Activated naive CD4-positive, alpha-beta T cell treated with anti-CD3 and anti-CD28 coated beads, Interleukin-2, amount 50 U/mL, for 16 hours (primary cell): Measurements from ENCODE around the gene AKAP1.

Experiments used
- DNase-seq: peaks from one replicate; pipeline ENCODE4 v3.0.0-alpha.2; 2020

AKAP1 gene, protein sequence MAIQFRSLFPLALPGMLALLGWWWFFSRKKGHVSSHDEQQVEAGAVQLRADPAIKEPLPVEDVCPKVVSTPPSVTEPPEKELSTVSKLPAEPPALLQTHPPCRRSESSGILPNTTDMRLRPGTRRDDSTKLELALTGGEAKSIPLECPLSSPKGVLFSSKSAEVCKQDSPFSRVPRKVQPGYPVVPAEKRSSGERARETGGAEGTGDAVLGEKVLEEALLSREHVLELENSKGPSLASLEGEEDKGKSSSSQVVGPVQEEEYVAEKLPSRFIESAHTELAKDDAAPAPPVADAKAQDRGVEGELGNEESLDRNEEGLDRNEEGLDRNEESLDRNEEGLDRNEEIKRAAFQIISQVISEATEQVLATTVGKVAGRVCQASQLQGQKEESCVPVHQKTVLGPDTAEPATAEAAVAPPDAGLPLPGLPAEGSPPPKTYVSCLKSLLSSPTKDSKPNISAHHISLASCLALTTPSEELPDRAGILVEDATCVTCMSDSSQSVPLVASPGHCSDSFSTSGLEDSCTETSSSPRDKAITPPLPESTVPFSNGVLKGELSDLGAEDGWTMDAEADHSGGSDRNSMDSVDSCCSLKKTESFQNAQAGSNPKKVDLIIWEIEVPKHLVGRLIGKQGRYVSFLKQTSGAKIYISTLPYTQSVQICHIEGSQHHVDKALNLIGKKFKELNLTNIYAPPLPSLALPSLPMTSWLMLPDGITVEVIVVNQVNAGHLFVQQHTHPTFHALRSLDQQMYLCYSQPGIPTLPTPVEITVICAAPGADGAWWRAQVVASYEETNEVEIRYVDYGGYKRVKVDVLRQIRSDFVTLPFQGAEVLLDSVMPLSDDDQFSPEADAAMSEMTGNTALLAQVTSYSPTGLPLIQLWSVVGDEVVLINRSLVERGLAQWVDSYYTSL

DNA sequence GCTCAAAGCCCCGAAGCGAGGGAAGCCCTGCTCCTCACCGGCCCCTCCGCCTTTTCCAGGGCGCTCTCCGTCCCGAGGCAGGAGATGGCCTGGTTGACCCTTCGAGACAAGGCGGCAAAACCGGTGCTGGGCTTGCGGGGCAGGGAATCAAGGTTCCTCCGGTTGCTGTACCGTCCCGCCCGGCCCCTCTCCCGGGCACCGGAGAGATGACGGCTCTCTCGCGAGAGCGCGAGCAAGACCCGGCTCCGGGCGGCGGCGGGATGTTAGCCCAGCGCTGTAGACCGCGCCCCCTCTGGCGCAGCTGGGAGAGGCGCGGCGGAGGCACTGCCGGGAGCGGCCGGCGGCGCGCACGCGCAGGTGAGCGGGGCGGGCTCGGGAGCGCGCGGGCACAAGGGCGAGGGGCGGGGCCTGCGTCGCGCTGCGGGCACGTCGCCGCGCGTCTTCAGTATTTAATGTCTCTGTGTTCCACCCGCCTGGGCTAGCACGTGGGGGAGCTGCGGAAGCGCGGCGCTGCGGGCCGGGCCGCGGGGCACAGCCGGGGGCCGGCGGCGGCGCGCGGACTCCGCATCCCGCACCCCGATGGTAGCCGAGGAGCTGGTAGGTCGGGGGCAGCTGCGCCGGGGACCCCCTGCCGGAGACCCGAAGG, at the start of gene AKAP1:
AKAP1 (plus strand) TSS at position 445 of the 646 bp plus-strand sequence. CDS start 20,219 bp downstream, outside the sequence.
- peak; percentile 96 for DNase-seq

DNA sequence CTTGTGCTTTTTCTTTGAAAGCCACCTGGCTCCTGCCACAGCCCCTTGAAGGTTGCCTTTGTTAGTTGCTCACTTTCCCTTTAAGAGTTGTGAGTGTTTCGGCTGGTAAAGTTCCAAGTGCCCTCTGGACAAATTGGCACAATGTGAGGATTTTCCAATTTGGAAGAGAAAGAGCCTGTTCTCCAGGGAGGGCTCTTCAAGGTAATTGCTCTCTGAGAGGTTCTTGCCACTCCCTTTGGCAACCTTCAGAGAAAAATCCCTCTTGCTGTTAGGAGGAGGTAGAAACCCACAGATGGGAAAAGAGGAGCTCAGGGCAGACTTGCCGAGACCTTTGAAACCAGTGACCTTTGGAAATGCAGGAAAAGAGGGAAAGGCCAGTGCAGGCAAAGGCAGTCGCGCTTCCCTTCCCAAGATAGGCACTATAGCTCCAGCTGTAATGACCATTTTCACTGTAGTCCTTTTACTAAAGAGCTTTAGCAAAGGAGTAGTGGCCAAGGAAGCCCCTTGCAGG, 49.0 kb upstream of the AKAP1 start:
- DNase-seq, result no peak

DNA sequence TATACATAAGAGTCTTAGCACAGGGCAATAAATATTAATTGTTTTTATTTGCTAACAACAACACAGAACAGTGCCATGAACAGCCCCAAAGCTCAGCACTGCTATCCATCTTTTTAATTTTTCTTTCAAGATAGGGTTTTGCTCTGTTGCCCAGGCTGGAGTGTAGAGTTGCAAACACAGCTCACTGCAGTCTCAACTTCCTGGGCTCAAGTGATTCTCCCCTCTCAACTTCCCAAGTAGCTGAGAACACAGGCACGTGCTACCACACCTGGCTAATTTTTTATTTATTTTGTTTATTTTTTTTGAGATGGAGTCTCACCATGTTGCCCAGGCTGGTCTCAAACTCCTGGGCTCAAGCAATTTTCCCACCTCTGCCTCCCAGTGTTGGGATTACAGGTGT, 47.6 kb upstream of the AKAP1 start:
- no peak for DNase-seq

DNA sequence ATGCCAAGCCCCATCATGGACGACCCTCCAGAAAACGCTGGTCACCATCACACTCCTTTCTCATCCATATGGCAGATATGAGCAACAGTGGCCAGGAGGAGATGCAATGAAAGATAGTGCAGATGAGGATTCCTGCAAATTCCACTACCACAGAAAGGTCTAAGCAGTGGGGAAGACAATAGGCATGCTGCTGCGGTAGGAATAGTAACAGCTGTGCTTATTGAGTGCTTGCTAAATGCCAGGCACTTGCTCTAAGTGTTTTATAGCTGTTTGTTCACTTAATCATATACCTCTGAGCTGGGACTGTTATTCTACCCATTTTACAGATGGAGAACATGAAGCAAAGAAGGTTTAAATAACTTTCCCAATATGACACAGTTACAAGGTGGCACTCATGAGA, 46.6 kb upstream of the AKAP1 start:
- no peak for DNase-seq

DNA sequence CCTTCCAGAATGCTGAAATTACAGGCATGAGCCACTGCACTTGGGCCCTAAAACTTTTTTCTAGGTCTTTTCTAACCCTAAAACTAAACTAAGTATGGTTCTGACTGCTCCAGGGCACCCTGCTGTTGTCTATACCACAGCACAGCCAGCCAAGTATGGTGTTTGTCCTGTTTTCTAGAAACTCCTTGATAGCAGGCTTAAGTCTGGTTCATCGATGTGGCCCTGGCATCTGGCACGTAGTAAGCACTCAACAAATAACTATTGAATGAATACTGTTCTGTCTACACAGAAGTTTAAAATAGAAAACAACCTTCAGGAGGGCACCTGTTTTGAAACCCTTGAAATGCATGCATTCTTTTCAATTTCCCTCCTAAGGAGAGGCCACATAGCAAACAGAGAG, 44.5 kb upstream of the AKAP1 start:
- DNase-seq, result no peak

DNA sequence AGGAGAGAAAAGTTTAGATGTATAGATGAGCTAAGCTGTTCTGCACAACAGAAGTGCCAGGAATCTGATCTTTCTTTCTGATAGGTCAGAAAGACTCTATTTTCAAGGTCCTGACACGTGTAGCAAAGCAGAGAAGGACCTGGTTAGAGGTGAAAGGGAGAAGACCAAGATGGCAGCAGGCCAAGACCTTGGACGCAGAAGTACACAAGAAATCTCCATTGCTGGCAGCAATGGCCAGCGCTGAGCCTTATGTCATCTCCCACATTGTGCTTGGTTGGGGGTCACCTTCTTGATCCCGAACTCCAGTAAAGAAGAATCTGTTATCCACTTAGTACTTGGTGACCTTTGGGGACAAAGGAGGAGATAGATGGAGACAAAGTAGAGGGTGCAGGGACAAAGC, 41.8 kb upstream of the AKAP1 start:
- DNase-seq, result no peak

DNA sequence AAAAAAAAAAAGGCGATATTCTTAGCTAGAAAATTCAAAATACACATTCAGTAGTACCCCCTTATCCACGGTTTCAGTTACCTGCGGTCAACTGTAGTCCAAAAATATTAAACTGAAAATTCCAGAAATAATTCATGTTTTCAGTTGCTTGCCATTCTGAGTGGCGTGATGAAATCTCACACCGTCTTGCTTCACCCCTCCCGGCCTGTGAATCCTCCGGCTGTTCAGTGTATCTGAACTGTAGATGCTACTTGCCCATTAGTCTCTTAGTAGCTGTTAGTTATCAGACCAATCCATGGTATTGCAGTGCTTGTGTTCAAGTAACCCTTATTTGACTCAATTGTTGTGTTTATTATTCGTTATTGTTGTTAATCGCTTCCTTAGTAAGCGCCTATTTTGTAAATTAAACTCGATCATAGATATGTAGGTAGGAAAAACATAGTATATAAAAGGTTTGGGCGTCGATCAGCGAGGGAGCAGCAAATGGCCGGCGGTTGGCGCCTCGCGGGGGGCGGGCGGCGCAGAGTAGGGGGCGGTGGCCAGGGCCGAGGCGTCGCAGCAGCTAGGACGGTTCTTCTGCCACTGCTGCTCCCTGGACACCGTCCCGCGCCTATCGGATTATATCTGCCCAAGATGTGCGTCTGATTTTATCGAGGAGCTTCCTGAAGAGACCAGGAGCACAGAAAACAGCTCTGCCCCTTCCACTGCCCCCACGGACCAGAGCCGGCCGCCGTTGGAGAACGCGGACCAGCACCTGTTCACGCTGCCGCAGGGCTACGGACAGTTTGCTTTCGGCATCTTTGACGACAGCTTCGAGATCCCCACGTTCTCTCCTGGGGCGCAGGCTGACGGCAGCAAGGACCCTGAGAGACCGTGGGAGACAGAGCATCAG, 39.8 kb upstream of the AKAP1 start:
- no peak for DNase-seq

DNA sequence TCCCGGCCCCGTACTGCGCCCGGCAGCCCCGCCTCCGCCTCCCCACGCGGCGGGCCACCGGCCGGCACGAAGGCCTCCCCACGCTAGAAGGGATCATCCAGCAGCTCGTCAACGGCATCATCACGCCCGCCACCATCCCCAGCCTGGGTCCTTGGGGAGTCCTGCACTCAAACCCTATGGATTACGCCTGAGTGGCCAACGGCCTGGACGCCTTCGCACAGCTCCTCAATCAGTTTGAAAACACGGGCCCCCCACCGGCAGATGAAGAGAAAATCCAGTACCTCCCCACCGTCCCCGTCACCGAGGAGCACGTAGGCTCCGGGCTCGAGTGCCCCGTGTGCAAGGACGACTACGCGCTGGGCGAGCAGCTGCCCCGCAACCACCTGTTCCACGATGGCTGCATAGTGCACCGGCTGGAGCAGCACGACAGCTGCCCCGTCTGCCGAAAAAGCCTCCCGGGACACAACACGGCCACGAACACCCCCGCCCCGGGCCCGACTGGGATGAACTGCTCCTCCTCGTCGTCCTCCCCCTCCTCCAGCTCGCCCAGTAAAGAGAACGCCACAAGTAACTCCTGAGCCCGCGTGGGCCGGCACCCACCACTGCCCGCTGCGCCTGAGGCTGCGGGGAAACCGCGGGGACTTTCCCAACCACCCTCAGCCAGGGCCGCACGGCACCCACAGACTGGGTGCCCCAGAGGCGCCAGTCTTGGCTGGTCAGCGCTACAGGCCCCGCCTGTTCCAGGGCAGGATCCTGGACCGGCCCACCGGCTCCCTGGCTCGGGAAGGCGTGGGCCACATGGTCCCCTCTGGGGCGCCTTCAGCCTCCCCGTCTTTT, 39.0 kb upstream of the AKAP1 start:
- DNase-seq, result peak; percentile 29

DNA sequence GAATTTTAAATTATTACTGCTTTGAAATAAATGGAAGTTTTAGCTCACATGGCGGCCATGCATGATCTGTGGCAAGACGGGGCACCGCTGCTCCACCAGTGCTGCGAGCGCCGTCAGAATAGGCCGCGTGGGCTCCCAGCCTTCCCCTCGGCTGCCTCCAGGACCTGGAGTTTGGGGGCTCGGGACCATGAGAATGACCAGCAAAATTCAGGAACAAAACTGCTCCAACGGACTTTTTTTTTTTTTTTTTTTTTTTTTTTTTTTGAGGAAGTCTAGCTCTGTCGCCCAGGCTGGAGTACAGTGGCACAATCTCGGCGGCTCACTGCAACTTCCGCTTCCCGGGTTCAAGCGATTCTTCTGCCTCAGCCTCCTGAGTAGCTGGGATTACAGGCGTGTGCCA, 38.3 kb upstream of the AKAP1 start:
- DNase-seq, result no peak

DNA sequence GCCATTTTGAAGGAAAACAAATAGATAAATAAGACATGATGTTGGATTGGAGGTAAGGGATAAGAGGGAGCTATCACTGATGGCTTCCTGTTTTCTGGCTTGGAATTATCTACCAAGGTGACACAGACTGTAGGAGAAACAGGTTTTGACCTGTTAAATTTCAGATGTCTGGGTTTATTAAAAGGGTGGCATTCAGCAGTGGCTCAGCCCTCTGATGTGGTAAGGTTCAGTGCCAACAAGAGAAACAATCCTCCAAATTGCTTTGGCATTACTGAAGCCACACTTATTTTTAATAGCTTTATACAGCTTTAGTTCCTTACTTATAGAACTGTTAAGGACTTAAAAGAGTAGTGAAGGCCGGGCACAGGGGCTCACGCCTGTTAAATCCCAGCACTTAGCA, 37.0 kb upstream of the AKAP1 start:
- no peak for DNase-seq

DNA sequence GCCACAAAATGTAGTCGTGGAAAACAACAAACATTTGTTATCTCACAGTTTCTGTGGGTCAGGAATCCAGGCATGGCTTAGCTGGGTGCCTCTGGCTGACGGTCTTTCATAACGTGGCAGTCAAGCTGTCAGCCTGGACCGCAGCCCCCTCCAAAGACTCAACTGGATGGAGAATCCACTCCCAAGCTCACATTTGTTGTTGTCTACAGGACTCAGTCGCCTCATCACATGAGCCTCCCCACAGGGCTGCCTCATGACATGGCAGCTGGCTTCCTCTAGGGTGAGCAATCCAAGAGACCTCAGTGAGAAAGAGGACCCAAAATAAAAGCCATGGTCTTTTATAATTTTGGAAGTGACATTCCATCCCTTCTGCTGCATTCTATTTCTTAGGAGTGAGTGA, 34.7 kb upstream of the AKAP1 start:
- DNase-seq, result no peak

DNA sequence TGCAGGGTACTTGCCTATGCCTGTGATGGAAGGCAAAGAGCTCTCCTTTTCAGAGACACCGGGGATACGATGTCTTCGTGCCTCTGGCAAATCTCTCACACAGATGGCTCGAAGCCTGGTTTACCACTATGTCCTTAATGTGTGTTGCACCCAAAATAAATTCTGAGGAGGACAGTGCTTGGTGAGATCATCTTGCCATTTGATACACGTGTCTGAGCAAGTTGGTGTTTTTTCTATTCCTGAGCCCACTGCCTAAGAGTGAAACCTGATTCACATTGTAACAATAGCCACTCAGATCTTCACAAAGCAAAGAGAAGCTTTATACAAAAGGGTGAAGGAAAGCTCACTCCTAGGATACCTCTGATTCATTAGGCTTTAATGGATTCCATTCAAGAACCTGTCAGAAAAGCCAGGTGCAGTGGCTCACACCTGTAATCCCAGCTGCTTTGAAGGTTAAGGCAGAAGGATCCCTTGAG, 33.1 kb upstream of the AKAP1 start:
- no peak for DNase-seq

DNA sequence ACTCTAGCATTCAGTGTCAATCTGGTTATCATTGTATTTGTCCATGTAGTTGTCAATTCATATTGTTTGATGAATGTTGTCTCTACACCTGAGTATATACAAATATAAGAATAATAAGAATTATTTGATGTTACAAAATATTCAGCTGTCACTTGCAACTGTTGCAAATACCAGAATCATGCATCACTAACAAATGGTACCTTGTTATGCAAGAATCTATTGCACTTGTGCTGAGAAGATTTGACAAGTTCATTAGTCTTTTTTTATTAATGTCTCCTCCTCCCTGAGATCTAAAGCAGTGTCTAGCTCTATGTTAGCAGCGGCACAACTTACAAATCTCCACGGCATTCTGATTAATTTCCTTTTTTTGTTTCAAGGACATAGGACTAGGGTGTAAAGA, 22.2 kb upstream of the AKAP1 start:
- no peak for DNase-seq

DNA sequence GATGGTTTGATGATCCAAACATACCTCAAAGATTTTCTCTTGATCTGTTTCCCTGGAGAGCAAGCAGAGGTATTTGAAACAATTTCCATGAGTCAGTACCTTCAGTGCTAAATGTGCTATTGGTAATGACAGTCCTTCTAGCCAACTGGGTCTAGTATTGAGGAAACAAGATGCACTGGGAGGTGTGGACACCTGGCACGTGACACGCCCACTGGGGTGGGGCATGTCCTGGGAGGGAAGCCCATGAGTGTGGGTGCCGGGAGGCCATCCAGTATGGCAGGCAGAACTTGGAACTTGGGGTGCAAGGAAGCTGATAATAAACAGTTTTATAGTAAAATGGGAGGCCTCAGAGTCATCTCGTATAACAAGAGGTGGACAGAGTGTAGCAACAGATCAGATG, 17.9 kb upstream of the AKAP1 start:
- DNase-seq, result no peak

DNA sequence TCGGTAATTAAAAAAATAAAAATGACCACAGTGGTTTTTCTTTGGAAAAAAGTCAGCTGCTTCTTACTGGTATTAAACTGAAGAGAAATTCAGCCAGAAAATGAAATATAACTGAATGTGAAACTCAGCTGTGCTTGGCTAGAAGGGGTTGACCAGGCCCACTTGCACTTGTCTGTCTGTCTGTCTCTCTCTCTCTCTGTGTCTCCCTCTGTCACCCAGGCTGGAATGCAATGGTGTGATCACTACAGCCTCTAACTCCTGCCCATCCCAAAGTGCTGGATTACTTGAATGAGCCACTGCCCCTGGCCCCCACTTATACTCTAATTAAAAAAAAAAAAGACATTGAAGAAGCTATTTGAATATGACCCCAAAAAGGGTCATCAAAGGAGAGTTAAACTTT, 17.3 kb upstream of the AKAP1 start:
- no peak for DNase-seq

DNA sequence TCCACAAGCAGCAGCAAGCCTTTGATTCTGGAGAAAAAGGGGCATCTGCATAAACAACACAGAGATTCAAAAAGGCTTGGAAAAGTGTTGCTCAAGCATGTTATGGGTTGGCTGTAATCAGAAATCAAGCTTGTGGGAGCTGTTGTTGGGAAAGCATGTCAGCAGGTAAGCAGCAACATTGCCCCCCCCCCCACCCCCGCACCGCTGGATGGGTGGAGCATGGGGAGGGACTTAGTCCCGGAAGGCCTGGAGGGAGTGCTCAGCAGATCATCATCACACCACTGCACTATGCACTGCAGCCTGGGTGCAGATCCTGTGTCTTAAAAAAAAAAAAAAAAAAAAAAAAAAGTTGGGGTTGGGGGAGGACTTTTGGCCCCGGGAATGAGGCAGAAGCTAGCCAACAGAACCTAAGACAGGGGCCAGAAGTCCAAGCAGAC, 16.8 kb upstream of the AKAP1 start:
- no peak for DNase-seq

DNA sequence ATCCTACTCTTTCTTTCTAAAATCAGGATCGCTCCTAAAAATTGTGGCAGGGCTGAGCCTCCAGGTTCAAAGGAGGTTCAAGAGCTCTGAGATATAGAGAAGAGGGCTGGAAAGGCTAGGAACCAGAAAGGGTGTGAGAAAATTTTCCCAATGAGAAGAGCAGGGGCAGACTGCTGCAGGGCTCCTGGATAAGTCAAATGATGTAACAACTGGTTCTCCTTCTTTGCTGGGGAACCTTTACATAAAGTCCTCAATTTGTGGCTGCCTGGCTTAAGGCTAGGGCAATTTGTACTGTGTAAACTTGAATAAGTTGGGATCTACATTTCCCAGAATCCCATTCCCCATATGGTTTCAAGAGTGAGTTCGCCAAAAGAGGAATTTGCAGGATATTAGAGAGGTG, 16.3 kb upstream of the AKAP1 start:
- DNase-seq, result no peak

DNA sequence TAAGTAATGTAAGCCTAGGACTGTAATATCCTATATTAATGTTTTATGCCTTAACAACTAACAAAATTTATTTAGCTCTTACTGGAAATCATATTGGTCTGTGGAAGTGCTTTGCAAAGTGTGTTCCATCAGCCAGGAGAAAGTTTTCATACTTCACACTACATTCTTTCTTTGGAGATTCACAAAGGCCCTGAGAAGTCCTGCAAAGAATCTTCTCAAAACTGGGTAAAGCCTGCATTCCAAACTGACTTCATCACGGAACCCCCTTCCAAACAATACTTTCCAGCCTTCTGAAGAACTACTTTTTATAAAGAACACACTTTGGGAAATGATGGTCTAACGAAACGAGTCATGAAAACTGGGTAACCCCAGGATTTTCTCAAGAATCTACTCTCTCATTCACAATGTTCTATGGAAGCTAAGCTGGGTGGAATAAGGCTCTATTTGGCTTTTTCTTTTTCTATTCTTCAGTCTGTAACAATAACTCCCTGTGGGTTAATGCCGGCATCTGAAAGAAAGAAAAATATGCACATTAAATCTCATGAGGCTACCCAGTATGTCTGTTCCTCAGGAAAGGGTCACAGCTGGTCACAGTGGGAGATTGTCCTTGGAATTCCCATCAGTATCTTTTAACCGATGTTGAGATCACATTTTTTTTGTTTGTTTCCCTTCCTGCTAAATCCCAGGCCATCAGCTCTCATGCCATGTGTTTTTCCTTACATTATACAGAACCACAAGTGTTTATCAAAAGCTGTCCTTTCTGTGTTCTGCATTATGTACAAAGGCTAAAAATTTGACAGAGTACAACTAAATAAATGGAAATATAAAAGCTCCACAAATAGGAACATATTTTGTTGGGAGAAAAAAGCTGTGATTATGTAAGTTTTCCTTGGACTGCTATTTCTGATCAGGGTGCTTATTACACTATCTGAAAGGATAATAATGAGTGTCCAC, 12.8 kb upstream of the AKAP1 start:
- DNase-seq, result no peak

DNA sequence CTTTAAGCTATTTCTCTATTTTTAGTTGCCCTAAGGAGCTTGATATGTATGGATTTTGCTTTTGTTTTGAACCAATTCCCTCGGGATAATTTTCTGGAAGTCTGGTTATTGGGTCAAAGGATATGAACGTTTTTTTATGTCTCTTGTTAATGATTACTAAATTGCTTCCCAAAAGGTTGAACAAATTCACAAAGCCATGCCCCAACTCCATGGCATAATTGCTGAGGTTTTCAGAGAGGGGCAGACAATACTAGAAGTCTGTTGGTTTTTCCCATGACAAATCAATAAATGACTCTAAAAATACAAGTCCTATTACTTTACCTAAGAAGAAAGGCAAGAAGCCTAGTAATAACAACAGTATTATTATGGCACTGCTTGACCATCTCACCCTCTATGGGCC, 11.4 kb upstream of the AKAP1 start:
- no peak for DNase-seq

DNA sequence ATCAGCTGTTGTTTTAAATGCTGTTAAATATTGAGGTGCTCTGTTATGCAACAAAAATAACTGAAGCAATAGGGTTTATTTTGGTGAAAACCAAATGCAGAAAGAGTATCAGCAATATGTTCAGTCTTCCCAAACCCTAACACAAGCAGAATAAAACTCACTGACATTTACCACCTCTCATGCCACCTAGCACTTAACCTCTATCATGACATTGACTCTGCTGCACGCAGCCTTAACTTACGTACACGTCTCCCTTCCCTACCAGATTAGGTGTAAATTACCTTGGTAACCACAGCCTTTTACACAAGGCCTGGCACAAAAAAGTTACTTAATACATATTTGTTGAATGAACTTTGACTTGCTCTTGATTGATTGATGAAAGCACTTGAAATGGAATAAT, 9.9 kb upstream of the AKAP1 start:
- no peak for DNase-seq
